GM18508 (cell line): ENCODE measurements around the gene SLCO1B1.

Source experiments
- ATAC-seq: cut with Tn5 transposase; IDR thresholded peaks from one replicate; pipeline ENCODE4 v1.9.1; 2021; ENCODE audit warnings: moderate number of reproducible peaks; ENCODE audit not compliant: insufficient read depth, unreplicated experiment

SLCO1B1 gene

DNA sequence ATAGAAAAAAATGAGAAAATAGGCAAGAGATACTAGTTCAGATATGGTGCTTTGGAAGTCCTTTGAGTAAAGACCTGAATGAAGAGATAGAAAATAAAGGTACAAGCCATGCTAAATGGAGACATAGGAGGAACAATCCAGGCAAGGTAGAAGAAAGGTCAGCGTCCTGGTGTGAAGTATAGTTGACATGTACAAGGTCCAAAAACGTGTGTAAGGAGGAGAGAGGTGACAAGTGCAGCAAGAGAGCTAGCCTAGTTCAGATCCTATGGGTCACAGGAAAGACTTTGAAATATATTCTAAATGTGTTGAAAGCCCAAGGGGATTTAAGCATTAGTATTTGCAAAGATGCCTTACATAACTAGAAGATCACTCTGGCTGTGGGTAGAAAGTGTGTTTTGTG lies 88.2 kb downstream of the SLCO1B1 start:
- ATAC-seq: no peak

DNA sequence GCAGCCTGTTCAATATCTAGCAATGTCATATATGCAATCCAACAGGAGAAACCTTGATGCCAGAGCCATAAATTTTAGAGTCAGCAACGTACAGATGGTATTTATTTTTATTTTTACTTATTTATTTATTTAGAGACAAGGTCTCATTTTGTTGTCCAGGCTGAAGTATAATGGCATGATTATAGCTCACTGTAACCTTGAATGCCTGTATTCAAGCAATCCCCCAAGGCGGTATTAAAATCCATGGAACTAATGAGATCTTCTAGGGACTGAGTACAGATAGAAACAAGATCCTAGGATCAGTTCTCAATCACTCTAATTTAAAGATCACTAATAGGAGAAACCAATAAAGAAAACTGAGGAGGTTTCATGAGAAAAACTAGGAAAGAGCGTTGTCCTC lies 89.3 kb downstream of the SLCO1B1 start:
- ATAC-seq: no peak

GRCh38 chr12:21221072-21221471 lies 90.1 kb downstream of the SLCO1B1 start:
- no peak for ATAC-seq

DNA sequence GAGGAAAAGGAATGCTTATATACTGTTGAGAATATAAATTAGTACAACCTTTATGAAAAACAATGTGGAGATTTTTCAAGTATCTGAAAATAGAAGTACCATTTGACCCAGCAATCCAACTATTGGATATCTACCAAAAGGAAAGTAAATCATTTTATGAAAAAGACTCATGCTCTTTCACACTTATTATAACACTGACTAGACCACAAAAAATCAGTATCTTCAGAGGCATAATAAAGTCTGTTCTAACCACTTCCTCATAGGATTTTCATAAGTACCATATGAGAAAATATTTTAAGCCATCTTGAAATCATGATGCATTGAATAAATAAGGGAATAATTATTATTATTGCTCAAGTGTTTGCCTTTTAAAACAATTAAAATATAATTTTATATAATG lies 90.8 kb downstream of the SLCO1B1 start:
- ATAC-seq: no peak

GRCh38 chr12:21223930-21224329 lies 92.9 kb downstream of the SLCO1B1 start:
- ATAC-seq: no peak

- no peak for ATAC-seq
Measured at GRCh38 chr12:21234395-21234794, 103.4 kb downstream of the SLCO1B1 start.

DNA sequence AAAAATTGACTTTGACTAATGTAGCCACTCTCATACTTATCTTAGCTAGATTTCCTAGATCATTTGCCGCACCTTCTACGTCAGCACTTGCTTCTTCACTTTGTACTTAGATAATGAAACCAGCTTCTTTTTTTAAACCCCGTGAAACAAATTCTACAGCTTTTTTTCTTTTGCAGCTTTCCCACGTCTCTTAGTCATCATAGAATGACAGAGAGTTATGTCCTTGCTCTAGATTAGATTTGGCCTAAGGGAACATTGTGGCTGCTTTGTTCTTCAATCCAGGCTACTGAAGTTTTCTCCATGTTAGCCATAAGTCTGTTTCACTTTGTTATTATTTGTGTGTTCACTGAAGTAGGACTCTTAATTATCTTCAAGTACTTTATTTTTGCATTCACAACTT lies 108.9 kb downstream of the SLCO1B1 start:
- ATAC-seq: no peak

DNA sequence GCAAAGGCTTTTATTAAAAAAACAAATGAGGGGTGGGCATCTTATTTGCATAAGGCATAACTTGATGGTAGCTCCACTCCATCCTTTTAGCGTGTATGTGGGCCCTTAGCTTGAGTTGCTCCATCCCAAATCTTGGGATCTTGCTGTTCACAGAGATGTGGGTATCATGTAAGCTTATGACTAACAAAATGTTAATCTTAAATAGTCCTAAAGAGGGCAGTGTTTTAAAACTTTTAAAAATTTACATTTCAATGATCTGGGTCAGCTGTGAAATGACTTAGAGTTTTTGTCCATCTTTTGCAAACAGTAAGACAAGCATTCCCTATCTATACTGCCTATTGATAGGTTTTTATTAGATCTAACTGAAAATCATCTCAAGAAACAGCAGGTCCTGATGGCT lies 117.7 kb downstream of the SLCO1B1 start:
- ATAC-seq: no peak

DNA sequence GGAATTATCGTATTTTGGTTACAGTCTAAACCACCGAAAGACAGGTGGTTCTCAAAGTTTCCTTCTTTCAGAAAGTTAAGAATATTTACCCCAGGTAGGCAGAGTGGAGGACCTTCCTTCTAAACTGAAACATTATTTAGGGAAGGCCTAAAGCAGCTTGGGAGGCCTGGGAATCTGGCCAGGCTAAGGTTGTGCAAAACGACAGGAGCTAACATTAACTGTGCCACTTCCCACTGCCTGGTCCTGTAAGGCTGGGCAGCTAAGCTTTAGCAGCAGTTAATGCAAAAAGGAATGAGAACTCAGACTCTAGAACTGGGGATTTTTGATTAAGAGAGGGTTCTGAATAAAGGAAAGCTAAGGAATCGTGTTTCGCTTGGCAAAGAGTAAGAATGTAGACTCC lies 121.1 kb downstream of the SLCO1B1 start:
- no peak for ATAC-seq

GRCh38 chr12:21257172-21257571 lies 126.2 kb downstream of the SLCO1B1 start:
- ATAC-seq: no peak

DNA sequence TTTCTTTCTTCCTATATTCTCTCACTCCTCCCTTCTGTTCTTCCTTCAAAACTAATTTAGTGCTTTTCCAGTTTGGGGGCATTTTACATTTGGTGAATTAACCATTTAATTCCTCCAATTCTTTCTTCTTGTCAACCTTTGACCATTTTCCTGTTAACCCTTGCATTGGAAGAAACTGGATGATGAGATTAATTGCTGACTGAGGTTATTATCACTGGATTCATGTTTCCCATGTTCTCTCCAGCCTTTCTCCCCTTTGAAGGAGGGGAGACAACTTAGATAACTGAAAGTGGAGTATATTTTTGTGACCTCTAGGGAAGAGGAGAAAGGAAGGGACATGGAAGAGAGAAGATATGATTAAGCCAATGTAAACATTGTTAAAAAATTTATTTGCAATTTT lies 133.2 kb downstream of the SLCO1B1 start:
- ATAC-seq: no peak

GRCh38 chr12:21265932-21266331 lies 134.9 kb downstream of the SLCO1B1 start:
- no peak for ATAC-seq

DNA sequence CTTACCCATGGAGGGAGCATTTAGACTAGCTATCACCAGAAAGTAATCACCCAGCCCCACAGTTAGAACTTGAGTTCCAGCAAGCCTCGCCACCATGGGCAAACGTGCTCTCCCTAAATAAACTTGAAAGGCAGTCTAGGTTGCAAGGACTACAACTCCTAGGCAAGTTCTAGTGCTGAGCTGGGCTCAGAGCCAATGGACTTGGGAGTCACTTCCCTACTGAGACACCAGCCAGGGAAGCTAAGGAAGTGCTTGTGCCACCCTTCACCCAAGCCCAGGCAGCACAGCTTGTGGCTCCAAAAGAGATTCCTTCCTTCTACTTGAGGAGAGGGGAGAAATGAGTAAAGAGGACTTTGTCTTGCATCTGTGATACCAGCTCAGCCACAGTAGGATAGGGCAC lies 145.8 kb downstream of the SLCO1B1 start:
- no peak for ATAC-seq
